ENCODE results near the gene SHFL.

The SHFL gene

GRCh38 chr19:10061717-10062310 is 24.3 kb upstream of the SHFL start:
- Histone ChIP-seq H3K36me3 (ENCODE audit: control insufficient read depth in 5 of 5, insufficient read depth in 5 of 5, low read length in 5 of 5) (no peaks in the 10 kb centered on the region), H3K27me3 (ENCODE audit: control insufficient read depth in 5 of 5, insufficient read depth in 4 of 5, low read length in 5 of 5) (peaks cover 6 to 12% (median 7%) of the 10 kb centered on the region in 5 donors), H3K4me3 (ENCODE audit: low read depth in 1 of 5, low read length in 5 of 5) (no peak overlapping the region), H3K27ac (ENCODE audit: low read depth, low read length) (no peak overlapping the region), H3K4me1 (ENCODE audit: control insufficient read depth in 5 of 5, insufficient read depth in 5 of 5, low read length in 5 of 5) (no peaks in the 10 kb centered on the region), H3K9ac (ENCODE audit: low read length in 5 of 5) (no peak overlapping the region), H3K9me3 (ENCODE audit: control insufficient read depth in 5 of 5, low read length in 5 of 5) (no peaks in the 10 kb centered on the region)

GRCh38 chr19:10068205-10068604 is 17.9 kb upstream of the SHFL start:
- no peaks in the 10 kb centered on the region for H3K4me1 ChIP-seq (ENCODE audit: control insufficient read depth in 5 of 5, insufficient read depth in 5 of 5, low read length in 5 of 5)
- H3K4me3 ChIP-seq (ENCODE audit: low read depth in 1 of 5, low read length in 5 of 5): no peak overlapping the region
- H3K9me3 ChIP-seq (ENCODE audit: control insufficient read depth in 5 of 5, low read length in 5 of 5): peaks cover 0 to 3% (median 0%) of the 10 kb centered on the region in 5 donors
- H3K9ac ChIP-seq (ENCODE audit: low read length in 5 of 5): no peak overlapping the region
- H3K36me3 ChIP-seq (ENCODE audit: control insufficient read depth in 5 of 5, insufficient read depth in 5 of 5, low read length in 5 of 5): no peaks in the 10 kb centered on the region
- H3K27me3 ChIP-seq (ENCODE audit: control insufficient read depth in 5 of 5, insufficient read depth in 4 of 5, low read length in 5 of 5): peaks cover 0 to 27% (median 6%) of the 10 kb centered on the region in 5 donors
- H3K27ac ChIP-seq (ENCODE audit: low read depth, low read length): no peak overlapping the region

DNA sequence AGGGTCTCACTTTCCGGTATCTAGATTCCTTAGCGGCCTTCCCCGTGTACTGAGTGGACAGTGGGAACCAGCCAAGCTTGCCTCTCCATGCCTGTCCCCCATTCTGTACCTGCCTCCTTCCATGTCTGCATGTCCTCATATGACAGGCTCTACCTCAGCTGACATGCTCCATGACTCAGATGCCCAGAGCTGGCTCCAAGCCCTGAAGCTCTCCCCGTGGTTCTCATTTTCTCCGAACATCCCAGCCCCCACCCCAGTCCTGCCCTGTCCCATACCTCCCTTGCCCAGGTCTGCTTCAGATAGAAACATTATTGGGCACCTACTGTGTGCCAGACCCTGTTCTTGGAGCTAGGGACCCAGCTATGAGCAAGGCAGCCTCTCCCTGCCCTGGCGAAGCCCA is 17.1 kb upstream of the SHFL start:
- Histone ChIP-seq H3K27me3 (ENCODE audit: control insufficient read depth in 5 of 5, insufficient read depth in 4 of 5, low read length in 5 of 5) (peaks cover 0 to 24% (median 6%) of the 10 kb centered on the region in 5 donors), H3K9me3 (ENCODE audit: control insufficient read depth in 5 of 5, low read length in 5 of 5) (peaks cover 0 to 11% (median 5%) of the 10 kb centered on the region in 5 donors), H3K27ac (ENCODE audit: low read depth, low read length) (no peak overlapping the region), H3K4me3 (ENCODE audit: low read depth in 1 of 5, low read length in 5 of 5) (no peak overlapping the region), H3K36me3 (ENCODE audit: control insufficient read depth in 5 of 5, insufficient read depth in 5 of 5, low read length in 5 of 5) (no peaks in the 10 kb centered on the region), H3K4me1 (ENCODE audit: control insufficient read depth in 5 of 5, insufficient read depth in 5 of 5, low read length in 5 of 5) (no peaks in the 10 kb centered on the region), H3K9ac (ENCODE audit: low read length in 5 of 5) (no peak overlapping the region)

DNA sequence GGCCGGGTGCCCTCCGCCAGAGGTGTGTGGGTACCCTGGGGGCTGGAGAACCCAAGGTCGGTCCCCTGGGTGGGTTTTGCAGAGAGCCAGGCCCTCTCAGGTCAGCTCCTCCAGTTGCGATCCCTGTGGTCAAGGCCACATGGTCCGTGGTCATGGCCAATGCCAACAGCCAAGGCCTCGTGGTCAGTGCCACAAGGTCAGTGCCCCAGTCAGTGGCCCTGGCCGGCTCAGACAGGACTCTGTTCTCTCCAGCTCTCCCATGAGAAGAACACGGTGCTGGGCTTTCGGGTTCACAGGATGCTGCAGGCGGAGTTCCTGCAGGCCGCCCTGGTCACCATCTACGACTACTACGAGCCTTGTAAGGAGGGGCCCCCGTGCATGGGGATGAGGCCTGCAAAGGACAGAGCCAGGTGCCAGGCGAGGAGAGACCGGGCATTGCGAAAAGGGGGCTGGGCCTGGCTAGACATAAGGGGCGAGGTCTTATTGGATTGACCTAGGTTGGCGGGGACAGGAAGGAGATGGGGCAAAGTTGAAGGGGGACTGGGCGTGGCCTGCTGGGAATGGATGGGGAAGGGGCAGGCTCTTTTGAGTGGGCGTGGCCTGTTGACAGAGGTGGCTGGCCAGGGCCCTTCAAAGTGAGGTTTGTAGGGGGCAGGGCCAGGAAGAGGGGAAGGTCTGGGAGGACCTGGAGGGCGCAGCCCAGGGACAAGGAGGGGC is 15.2 kb upstream of the SHFL start:
- H3K4me1 ChIP-seq (ENCODE audit: control insufficient read depth in 5 of 5, insufficient read depth in 5 of 5, low read length in 5 of 5): no peaks in the 10 kb centered on the region
- H3K9me3 ChIP-seq (ENCODE audit: control insufficient read depth in 5 of 5, low read length in 5 of 5): peaks cover 0 to 15% (median 9%) of the 10 kb centered on the region in 5 donors
- no peak overlapping the region for H3K4me3 ChIP-seq (ENCODE audit: low read depth in 1 of 5, low read length in 5 of 5)
- H3K27ac ChIP-seq (ENCODE audit: low read depth, low read length): no peak overlapping the region
- no peaks in the 10 kb centered on the region for H3K36me3 ChIP-seq (ENCODE audit: control insufficient read depth in 5 of 5, insufficient read depth in 5 of 5, low read length in 5 of 5)
- no peak overlapping the region for H3K9ac ChIP-seq (ENCODE audit: low read length in 5 of 5)
- H3K27me3 ChIP-seq (ENCODE audit: control insufficient read depth in 5 of 5, insufficient read depth in 4 of 5, low read length in 5 of 5): peaks cover 0 to 24% (median 2%) of the 10 kb centered on the region in 5 donors

- H3K9ac ChIP-seq (ENCODE audit: low read length in 5 of 5): no peak overlapping the region
- H3K27ac ChIP-seq (ENCODE audit: low read depth, low read length): no peak overlapping the region
- peaks cover 0 to 13% (median 0%) of the 10 kb centered on the region in 5 donors for H3K27me3 ChIP-seq (ENCODE audit: control insufficient read depth in 5 of 5, insufficient read depth in 4 of 5, low read length in 5 of 5)
- H3K36me3 ChIP-seq (ENCODE audit: control insufficient read depth in 5 of 5, insufficient read depth in 5 of 5, low read length in 5 of 5): no peaks in the 10 kb centered on the region
- H3K9me3 ChIP-seq (ENCODE audit: control insufficient read depth in 5 of 5, low read length in 5 of 5): peaks cover 0 to 16% (median 12%) of the 10 kb centered on the region in 5 donors
- H3K4me3 ChIP-seq (ENCODE audit: low read depth in 1 of 5, low read length in 5 of 5): no peak overlapping the region
- H3K4me1 ChIP-seq (ENCODE audit: control insufficient read depth in 5 of 5, insufficient read depth in 5 of 5, low read length in 5 of 5): no peaks in the 10 kb centered on the region
These were observed 12.0 kb upstream of the SHFL start for GRCh38 chr19:10074153-10074552.

- Histone ChIP-seq H3K27ac (ENCODE audit: low read depth, low read length) (no peak overlapping the region), H3K27me3 (ENCODE audit: control insufficient read depth in 5 of 5, insufficient read depth in 4 of 5, low read length in 5 of 5) (no peaks in the 10 kb centered on the region), H3K36me3 (ENCODE audit: control insufficient read depth in 5 of 5, insufficient read depth in 5 of 5, low read length in 5 of 5) (no peaks in the 10 kb centered on the region), H3K4me3 (ENCODE audit: low read depth in 1 of 5, low read length in 5 of 5) (no peak overlapping the region), H3K9ac (ENCODE audit: low read length in 5 of 5) (no peak overlapping the region), H3K9me3 (ENCODE audit: control insufficient read depth in 5 of 5, low read length in 5 of 5) (peaks cover 0 to 16% (median 12%) of the 10 kb centered on the region in 5 donors), H3K4me1 (ENCODE audit: control insufficient read depth in 5 of 5, insufficient read depth in 5 of 5, low read length in 5 of 5) (no peaks in the 10 kb centered on the region)
These were observed 9.6 kb upstream of the SHFL start for GRCh38 chr19:10076535-10076934.

GRCh38 chr19:10078329-10078728 is 7.8 kb upstream of the SHFL start:
- no peak overlapping the region for H3K4me3 ChIP-seq (ENCODE audit: low read depth in 1 of 5, low read length in 5 of 5)
- no peak overlapping the region for H3K9ac ChIP-seq (ENCODE audit: low read length in 5 of 5)
- H3K27me3 ChIP-seq (ENCODE audit: control insufficient read depth in 5 of 5, insufficient read depth in 4 of 5, low read length in 5 of 5): peaks cover 0 to 3% (median 0%) of the 10 kb centered on the region in 5 donors
- H3K27ac ChIP-seq (ENCODE audit: low read depth, low read length): no peak overlapping the region
- peaks cover 0 to 16% (median 11%) of the 10 kb centered on the region in 5 donors for H3K9me3 ChIP-seq (ENCODE audit: control insufficient read depth in 5 of 5, low read length in 5 of 5)
- no peaks in the 10 kb centered on the region for H3K36me3 ChIP-seq (ENCODE audit: control insufficient read depth in 5 of 5, insufficient read depth in 5 of 5, low read length in 5 of 5)
- no peaks in the 10 kb centered on the region for H3K4me1 ChIP-seq (ENCODE audit: control insufficient read depth in 5 of 5, insufficient read depth in 5 of 5, low read length in 5 of 5)

- peaks cover 0 to 10% (median 4%) of the 10 kb centered on the region in 5 donors for H3K9me3 ChIP-seq (ENCODE audit: control insufficient read depth in 5 of 5, low read length in 5 of 5)
- H3K27ac ChIP-seq (ENCODE audit: low read depth, low read length): no peak overlapping the region
- no peak overlapping the region for H3K4me3 ChIP-seq (ENCODE audit: low read depth in 1 of 5, low read length in 5 of 5)
- H3K36me3 ChIP-seq (ENCODE audit: control insufficient read depth in 5 of 5, insufficient read depth in 5 of 5, low read length in 5 of 5): no peaks in the 10 kb centered on the region
- no peaks in the 10 kb centered on the region for H3K4me1 ChIP-seq (ENCODE audit: control insufficient read depth in 5 of 5, insufficient read depth in 5 of 5, low read length in 5 of 5)
- H3K27me3 ChIP-seq (ENCODE audit: control insufficient read depth in 5 of 5, insufficient read depth in 4 of 5, low read length in 5 of 5): peaks cover 0 to 3% (median 0%) of the 10 kb centered on the region in 5 donors
- no peak overlapping the region for H3K9ac ChIP-seq (ENCODE audit: low read length in 5 of 5)
These were observed 7.1 kb upstream of the SHFL start for GRCh38 chr19:10079031-10079453.

DNA sequence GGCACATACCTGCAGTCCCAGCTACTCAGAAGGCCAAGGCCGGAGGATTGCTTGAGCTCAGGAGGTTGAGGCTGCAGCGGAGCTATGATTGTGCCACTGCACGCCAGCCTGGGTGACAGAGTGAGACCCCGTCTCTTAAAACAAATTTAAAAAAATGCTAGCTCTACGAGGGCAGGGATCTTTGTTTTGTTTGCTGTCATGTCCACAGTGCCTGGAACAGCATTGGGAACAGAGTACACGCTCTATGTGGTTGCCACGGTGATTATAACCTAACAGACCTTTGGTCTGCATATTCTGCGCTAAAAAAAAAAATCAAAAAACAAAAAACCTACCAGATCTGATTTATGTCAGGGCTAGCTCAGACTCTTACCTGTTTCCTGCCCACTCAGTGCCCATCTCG is 2.2 kb upstream of the SHFL start:
- peaks cover 0 to 3% (median 0%) of the 10 kb centered on the region in 5 donors for H3K27me3 ChIP-seq (ENCODE audit: control insufficient read depth in 5 of 5, insufficient read depth in 4 of 5, low read length in 5 of 5)
- H3K9me3 ChIP-seq (ENCODE audit: control insufficient read depth in 5 of 5, low read length in 5 of 5): no peaks in the 10 kb centered on the region
- peaks cover 0 to under 1% (median under 1%) of the 10 kb centered on the region in 5 donors for H3K36me3 ChIP-seq (ENCODE audit: control insufficient read depth in 5 of 5, insufficient read depth in 5 of 5, low read length in 5 of 5)
- no peak overlapping the region for H3K4me3 ChIP-seq (ENCODE audit: low read depth in 1 of 5, low read length in 5 of 5)
- no peak overlapping the region for H3K9ac ChIP-seq (ENCODE audit: low read length in 5 of 5)
- H3K27ac ChIP-seq (ENCODE audit: low read depth, low read length): no peak overlapping the region
- H3K4me1 ChIP-seq (ENCODE audit: control insufficient read depth in 5 of 5, insufficient read depth in 5 of 5, low read length in 5 of 5): peaks cover 0 to 17% (median 16%) of the 10 kb centered on the region in 5 donors

DNA sequence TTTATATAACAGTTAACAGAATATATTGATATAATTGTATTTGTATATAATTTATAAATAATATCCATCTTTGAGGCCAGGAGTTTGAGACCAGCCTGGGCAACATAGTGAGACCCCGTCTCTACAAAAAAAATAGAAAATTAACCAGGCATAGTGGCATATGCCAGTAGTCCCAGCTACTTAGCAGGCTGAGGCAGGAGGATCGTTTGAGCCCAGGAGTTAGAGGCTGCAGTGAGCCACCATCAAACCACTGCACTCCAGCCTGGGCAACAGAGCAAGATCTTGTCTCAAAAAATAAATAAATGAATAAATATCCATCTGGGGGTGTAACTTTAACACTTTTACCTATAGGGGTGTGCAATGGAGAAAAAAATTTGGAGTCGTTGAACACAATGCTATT is 1.3 kb upstream of the SHFL start:
- Histone ChIP-seq H3K9me3 (ENCODE audit: control insufficient read depth in 5 of 5, low read length in 5 of 5) (no peaks in the 10 kb centered on the region), H3K27me3 (ENCODE audit: control insufficient read depth in 5 of 5, insufficient read depth in 4 of 5, low read length in 5 of 5) (peaks cover 0 to 3% (median 0%) of the 10 kb centered on the region in 5 donors), H3K4me3 (ENCODE audit: low read depth in 1 of 5, low read length in 5 of 5) (no peak overlapping the region), H3K4me1 (ENCODE audit: control insufficient read depth in 5 of 5, insufficient read depth in 5 of 5, low read length in 5 of 5) (peaks cover 0 to 17% (median 16%) of the 10 kb centered on the region in 5 donors), H3K9ac (ENCODE audit: low read length in 5 of 5) (no peak overlapping the region), H3K36me3 (ENCODE audit: control insufficient read depth in 5 of 5, insufficient read depth in 5 of 5, low read length in 5 of 5) (peaks cover 0 to 10% (median 8%) of the 10 kb centered on the region in 5 donors), H3K27ac (ENCODE audit: low read depth, low read length) (no peak overlapping the region)

Measured in subcutaneous abdominal adipose tissue (tissue), 5 donors.